SK-N-SH (cell line): Measurements from ENCODE around the gene CDK14.

ENCODE experiments used
- ELF1 ChIP-seq: IDR thresholded peaks from 2 replicates; pipeline ENCODE4 v1.4.0; 2012
- EZH2phosphoT487 ChIP-seq: fragments of 200-600 bp; sonication (generic); IDR thresholded peaks from 2 replicates; pipeline ENCODE4 v1.6.1; 2017; ENCODE audit warnings: low read depth, mixed run types, mild to moderate bottlenecking, antibody characterized with exemption, moderate library complexity, borderline replicate concordance
- PBX3 ChIP-seq: IDR thresholded peaks from 2 replicates; pipeline ENCODE4; 2012
- TF ChIP-seq, protein P1 (sequence below): fragments of 200-600 bp; sonication (generic); IDR thresholded peaks from 2 replicates; pipeline ENCODE4 v1.6.1; 2017; ENCODE audit warnings: antibody characterized with exemption, mild to moderate bottlenecking, moderate library complexity

DNA sequence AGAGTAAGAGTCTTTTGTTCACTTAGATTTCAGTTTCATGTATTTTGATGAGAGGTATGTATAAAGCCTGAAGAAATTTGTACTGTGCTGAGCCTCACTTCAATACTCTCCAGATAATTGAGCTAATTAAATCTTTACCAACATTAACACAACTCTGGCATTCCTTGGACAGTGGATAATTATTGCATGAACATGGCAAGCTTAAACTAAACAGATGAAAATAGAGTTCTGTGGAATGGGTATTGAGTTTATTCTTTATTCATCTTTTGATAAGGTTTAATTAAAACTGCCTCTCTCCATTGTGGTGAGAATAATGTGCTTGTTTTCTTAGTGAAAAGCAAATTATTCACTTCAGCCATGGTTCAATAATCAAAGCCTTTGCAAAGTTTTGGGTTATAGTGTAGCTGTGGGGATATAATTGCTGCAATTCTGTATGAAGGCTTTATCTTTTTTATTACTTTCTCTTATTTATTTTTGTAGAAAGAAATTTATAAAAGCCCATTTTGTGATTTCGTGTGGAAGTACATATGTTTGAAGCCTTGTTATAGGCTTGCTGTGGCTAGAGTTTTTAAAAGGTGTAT, 541.8 kb downstream of the CDK14 start:
- TF ChIP-seq EZH2phosphoT487: no peak
- TF ChIP-seq, protein P1, sequence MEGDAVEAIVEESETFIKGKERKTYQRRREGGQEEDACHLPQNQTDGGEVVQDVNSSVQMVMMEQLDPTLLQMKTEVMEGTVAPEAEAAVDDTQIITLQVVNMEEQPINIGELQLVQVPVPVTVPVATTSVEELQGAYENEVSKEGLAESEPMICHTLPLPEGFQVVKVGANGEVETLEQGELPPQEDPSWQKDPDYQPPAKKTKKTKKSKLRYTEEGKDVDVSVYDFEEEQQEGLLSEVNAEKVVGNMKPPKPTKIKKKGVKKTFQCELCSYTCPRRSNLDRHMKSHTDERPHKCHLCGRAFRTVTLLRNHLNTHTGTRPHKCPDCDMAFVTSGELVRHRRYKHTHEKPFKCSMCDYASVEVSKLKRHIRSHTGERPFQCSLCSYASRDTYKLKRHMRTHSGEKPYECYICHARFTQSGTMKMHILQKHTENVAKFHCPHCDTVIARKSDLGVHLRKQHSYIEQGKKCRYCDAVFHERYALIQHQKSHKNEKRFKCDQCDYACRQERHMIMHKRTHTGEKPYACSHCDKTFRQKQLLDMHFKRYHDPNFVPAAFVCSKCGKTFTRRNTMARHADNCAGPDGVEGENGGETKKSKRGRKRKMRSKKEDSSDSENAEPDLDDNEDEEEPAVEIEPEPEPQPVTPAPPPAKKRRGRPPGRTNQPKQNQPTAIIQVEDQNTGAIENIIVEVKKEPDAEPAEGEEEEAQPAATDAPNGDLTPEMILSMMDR: no peak
- TF ChIP-seq ELF1: no peak
- no peak for TF ChIP-seq PBX3
